GM18951 (cell line): ENCODE data around the gene FAM83G.

ENCODE experiments used
- POLR2A ChIP-seq: IDR thresholded peaks from 4 replicates; pipeline ENCODE4 v1.6.1; 2011; ENCODE audit warnings: mild to moderate bottlenecking; ENCODE audit not compliant: insufficient read length, insufficient read depth; ENCODE audit errors: extremely low read depth
- in situ Hi-C: fragments of 300-500 bp; cut with MboI; formaldehyde crosslinking; loops from one replicate; pipeline ENCODE4 v1.12.0; 2022; ENCODE audit warnings: low sequenced_read_pairs, mixed read lengths, inconsistent platforms; ENCODE audit not compliant: unreplicated experiment

FAM83G gene

GRCh38 chr17:19024101-19025078 is 19.8 kb upstream of the FAM83G start:
- in situ Hi-C loops = loop anchor here (10.0 kb wide), 1 partner anchor 120 kb away; no protein-coding TSS in a partner anchor
- TF ChIP-seq POLR2A = no peak

GRCh38 chr17:19023209-19023999 is 18.8 kb upstream of the FAM83G start:
- no peak for TF ChIP-seq POLR2A
- in situ Hi-C loops = loop anchor here (10.0 kb wide), 1 partner anchor 121 kb away; no protein-coding TSS in a partner anchor

- no peak for TF ChIP-seq POLR2A
- in situ Hi-C loops = loop anchor here (10.0 kb wide), 1 partner anchor 122 kb away; no protein-coding TSS in a partner anchor
These were observed 18.2 kb upstream of the FAM83G start for GRCh38 chr17:19022747-19023146.

- in situ Hi-C loops = loop anchor here (10.0 kb wide), 1 partner anchor 123 kb away; no protein-coding TSS in a partner anchor
- TF ChIP-seq POLR2A = no peak
These were observed 17.6 kb upstream of the FAM83G start for GRCh38 chr17:19022128-19022527.

- no peak for TF ChIP-seq POLR2A
- in situ Hi-C loops = loop anchor here (10.0 kb wide), 1 partner anchor 123 kb away; no protein-coding TSS in a partner anchor
These were observed 17.1 kb upstream of the FAM83G start for GRCh38 chr17:19021622-19022083.

- in situ Hi-C loops = loop anchor here (10.0 kb wide), 1 partner anchor 124 kb away; no protein-coding TSS in a partner anchor
These were observed 16.6 kb upstream of the FAM83G start for GRCh38 chr17:19021011-19021621.

GRCh38 chr17:19020016-19020415 is 15.5 kb upstream of the FAM83G start:
- in situ Hi-C loops = loop anchor here (10.0 kb wide), 1 partner anchor 125 kb away; no protein-coding TSS in a partner anchor
- TF ChIP-seq POLR2A = no peak

GRCh38 chr17:19019041-19019941 is 14.7 kb upstream of the FAM83G start:
- TF ChIP-seq POLR2A = no peak
- in situ Hi-C loops = no loop called here

GRCh38 chr17:19018600-19018950 is 14.0 kb upstream of the FAM83G start:
- TF ChIP-seq POLR2A = no peak
- in situ Hi-C loops = no loop called here

- TF ChIP-seq POLR2A = no peak
- in situ Hi-C loops = no loop called here
These were observed 13.4 kb upstream of the FAM83G start for GRCh38 chr17:19017804-19018599.

- in situ Hi-C loops = no loop called here
- no peak for TF ChIP-seq POLR2A
These were observed 12.8 kb upstream of the FAM83G start for GRCh38 chr17:19017401-19017800.
